Spleen (tissue), 11 donors: ENCODE measurements around the gene NFS1. TPM values are rescaled to one million over a fixed set of nuclear protein-coding genes. Genes with fewer than 3 reads are reported as not detected.

Experiments
- DNase-seq: peaks from one replicate; pipeline ENCODE4 v3.0.0-alpha.2; 2020
- H3K27ac ChIP-seq, 8 donors: fragments of 200-600 bp; sonication (generic) in 7 of 8; 1 replicate in 4 of 8; 2 replicates in 4 of 8; pipeline versions ENCODE4 v1.5.0 to v1.8.0; 2016 to 2021; ENCODE audit warnings: inconsistent platforms in 4 of 8, mild to moderate bottlenecking in 4 of 8, moderate library complexity in 1 of 8
- H3K27me3 ChIP-seq, 7 donors: fragments of 200-600 bp; sonication (generic) in 6 of 7; replicated peaks in 1 of 7; 1 replicate in 4 of 7; 2 replicates in 3 of 7; pipeline versions ENCODE4 v1.5.0 to v1.8.0; 2016 to 2021; ENCODE audit warnings: inconsistent platforms in 3 of 7, mild to moderate bottlenecking in 1 of 7
- H3K36me3 ChIP-seq, 6 donors: fragments of 200-600 bp; sonication (generic) in 5 of 6; 1 replicate in 4 of 6; 2 replicates in 2 of 6; pipeline versions ENCODE4 v1.5.0 to v1.8.0; 2016 to 2021; ENCODE audit warnings: inconsistent platforms in 2 of 6
- H3K4me1 ChIP-seq, 6 donors: fragments of 200-600 bp; sonication (generic) in 5 of 6; 1 replicate in 3 of 6; 2 replicates in 3 of 6; pipeline versions ENCODE4 v1.5.0 to v1.8.0; 2016 to 2021; ENCODE audit warnings: inconsistent platforms in 3 of 6
- H3K4me3 ChIP-seq, 8 donors: fragments of 200-600 bp; sonication (generic) in 7 of 8; 1 replicate in 4 of 8; 2 replicates in 4 of 8; pipeline versions ENCODE4 v1.5.0 to v1.8.0; 2016 to 2021; ENCODE audit warnings: inconsistent platforms in 4 of 8, mild to moderate bottlenecking in 4 of 8, moderate library complexity in 2 of 8
- H3K9me3 ChIP-seq, 8 donors: fragments of 200-600 bp; sonication (generic) in 7 of 8; 1 replicate in 4 of 8; 2 replicates in 4 of 8; pipeline versions ENCODE4 v1.5.0 to v1.8.0; 2016 to 2021; ENCODE audit warnings: inconsistent platforms in 4 of 8
- CTCF ChIP-seq, 11 experiments: fragments of 200-600 bp in 7 of 11; fragments of 450-650 bp in 4 of 11; sonication (generic) in 4 of 11; IDR thresholded peaks in 8 of 11; conservative IDR thresholded peaks in 3 of 11; 1 replicate in 7 of 11; 2 replicates in 4 of 11; pipeline versions ENCODE4 v1.4.0 to v1.8.0; 2016 to 2021; ENCODE audit warnings: antibody characterized with exemption in 11 of 11, inconsistent platforms in 4 of 11, mild to moderate bottlenecking in 1 of 11
- POLR2A ChIP-seq, 3 donors: fragments of 450-650 bp; IDR thresholded peaks; one replicate each; pipeline ENCODE4 v1.5.1; 2017; ENCODE audit warnings: antibody characterized with exemption in 3 of 3, mild to moderate bottlenecking in 1 of 3
- POLR2AphosphoS5 ChIP-seq, 3 donors: sonication (generic); formaldehyde crosslinking; IDR thresholded peaks; one replicate each; pipeline ENCODE4 v1.5.1; 2017; ENCODE audit warnings: antibody characterized with exemption in 3 of 3
- WGBS, 5 donors: extraction: QIAGEN DNeasy Blood & Tissue Kit in 3 of 5; methylation state at CpG; one replicate each; pipeline versions ENCODE4 v1.1.5 to v1.1.7; 2013 to 2018; 5-methylcytosine and 5-hydroxymethylcytosine counted together
- intact Hi-C: fragments of 100-400 bp; cut with DNase I; formaldehyde crosslinking; loops from one replicate; pipeline ENCODE4 v1.15.0; 2023; ENCODE audit warnings: low total_unique reads
- polyA plus RNA-seq, 3 donors: library from polyadenylated mRNA; stranded (reverse); fragments of 200-250 nt; gene quantifications; one replicate each; pipeline ENCODE4 v1.2.1, GENCODE V29; 2013
- total RNA-seq, 7 donors: library from RNA; depleted of rRNA in 3 of 7; stranded (reverse); fragments of >200 nt in 3 of 7; fragmentation: NEBNext Ultra II Directional in 4 of 7; extraction: Animal tissue kit (Norgen Biotek cat#: 25700) in 4 of 7; gene quantifications; one replicate each; pipeline versions ENCODE4 v1.1.0 to v1.2.1, GENCODE V29; 2016 to 2021
- donor health status: healthy with polysubstance abuse.
- donor health status: DM: no; HTN: no; CAD: no; lungs with moderate emphysema.
- donor health status: DM: no; HTN: no; CAD: no.
- donor health status: Bipolar disorder and iron deficiency.
- donor health status: healthy.
- donor health status: DM: no; HTN: no; CAD: no.
- donor health status: DM: yes; HTN: yes; CAD: no.

NFS1 gene
- total and polyA plus RNA-seq, 10 donors, result 21.3 to 40.8 (median 25.7) TPM

GRCh38 chr20:35637276-35637675 lies 61.9 kb downstream of the NFS1 start:
- intact Hi-C loops, result no loop called here
- WGBS, 5 donors, result 90 to 98% (median 96%) methylated on average over 6 of the region's 6 CpGs

GRCh38 chr20:35636095-35636494 lies 63.1 kb downstream of the NFS1 start:
- H3K9me3 ChIP-seq, result no peaks in the 10 kb centered on the region
- H3K4me3 ChIP-seq, result no peak overlapping the region
- H3K4me1 ChIP-seq, result peaks cover 0 to 42% (median 4%) of the 10 kb centered on the region in 6 donors
- no peaks in the 10 kb centered on the region for H3K27me3 ChIP-seq
- WGBS, 5 donors, result 90 to 97% (median 96%) methylated on average over 2 of the region's 2 CpGs
- TF ChIP-seq CTCF (IDR thresholded peaks at IDR 0.05 in 8 of 11, conservative IDR thresholded peaks at IDR 0.05 in 3 of 11) (no peak), POLR2A (IDR thresholded peaks at IDR 0.05) (no peak), POLR2AphosphoS5 (IDR thresholded peaks at IDR 0.05) (no peak)
- no peak for DNase-seq
- intact Hi-C loops, result no loop called here
- H3K36me3 ChIP-seq, result peaks cover 0 to 18% (median 10%) of the 10 kb centered on the region in 6 donors
- H3K27ac ChIP-seq, result no peak overlapping the region

More at GRCh38 chr20:35637276-35637675, 61.9 kb downstream of the NFS1 start:
- Histone ChIP-seq H3K36me3 (peaks cover 0 to 6% (median under 1%) of the 10 kb centered on the region in 6 donors), H3K9me3 (no peaks in the 10 kb centered on the region), H3K4me3 (no peak overlapping the region), H3K4me1 (peaks cover 0 to 54% (median 12%) of the 10 kb centered on the region in 6 donors), H3K27me3 (no peaks in the 10 kb centered on the region), H3K27ac (no peak overlapping the region)
- TF ChIP-seq CTCF (IDR thresholded peaks at IDR 0.05 in 8 of 11, conservative IDR thresholded peaks at IDR 0.05 in 3 of 11) (no peak), POLR2AphosphoS5 (IDR thresholded peaks at IDR 0.05) (no peak), POLR2A (IDR thresholded peaks at IDR 0.05) (no peak)
- DNase-seq, result no peak

GRCh38 chr20:35635652-35636051 lies 63.5 kb downstream of the NFS1 start:
- intact Hi-C loops, result no loop called here
- Histone ChIP-seq H3K36me3 (peaks cover 0 to 23% (median 14%) of the 10 kb centered on the region in 6 donors), H3K9me3 (no peaks in the 10 kb centered on the region), H3K27ac (no peak overlapping the region), H3K27me3 (no peaks in the 10 kb centered on the region), H3K4me3 (no peak overlapping the region), H3K4me1 (peaks cover 0 to 37% (median 3%) of the 10 kb centered on the region in 6 donors)
- 87 to 94% (median 93%) methylated on average over 4 of the region's 4 CpGs for WGBS, 5 donors
- no peak for TF ChIP-seq CTCF (IDR thresholded peaks at IDR 0.05 in 8 of 11, conservative IDR thresholded peaks at IDR 0.05 in 3 of 11)
- peak in 1 of 3 donors; percentile 8 for TF ChIP-seq POLR2AphosphoS5 (IDR thresholded peaks at IDR 0.05)
- TF ChIP-seq POLR2A (IDR thresholded peaks at IDR 0.05), result no peak
- DNase-seq, result no peak

GRCh38 chr20:35632539-35633115 lies 66.5 kb downstream of the NFS1 start:
- WGBS, 5 donors, result 80 to 90% (median 87%) methylated on average over 9 to 13 of the region's 13 CpGs
- H3K27ac ChIP-seq, result no peak overlapping the region
- H3K27me3 ChIP-seq, result no peaks in the 10 kb centered on the region
- H3K4me3 ChIP-seq, result no peak overlapping the region
- peaks cover 0 to 23% (median 3%) of the 10 kb centered on the region in 6 donors for H3K4me1 ChIP-seq
- intact Hi-C loops, result no loop called here
- no peak for TF ChIP-seq CTCF (IDR thresholded peaks at IDR 0.05 in 8 of 11, conservative IDR thresholded peaks at IDR 0.05 in 3 of 11)
- TF ChIP-seq POLR2AphosphoS5 (IDR thresholded peaks at IDR 0.05), result peak; percentile 10 to 28 (median 24)
- no peaks in the 10 kb centered on the region for H3K9me3 ChIP-seq
- DNase-seq, result no peak
- peaks cover 0 to 53% (median 43%) of the 10 kb centered on the region in 6 donors for H3K36me3 ChIP-seq
